ENCODE data around the gene F2R.
"Not testable (repeated sequence)": the region's sequence is repeated elsewhere in the genome, so short reads cannot be mapped to it uniquely, and the experiment has no call there.

The F2R gene

GRCh38 chr5:76755779-76756637 is 40.1 kb downstream of the F2R start:
- TF ChIP-seq CSDC2 (CRISPR knock-in tag; IDR thresholded peaks at IDR 0.05), result no peak
- TF ChIP-seq CREB5 (CRISPR knock-in tag; IDR thresholded peaks at IDR 0.05; ENCODE audit: low read depth), result no peak
- TF ChIP-seq ZFP3 (CRISPR knock-in tag; IDR thresholded peaks at IDR 0.05), result no peak
- TF ChIP-seq SNAI2 (CRISPR knock-in tag; IDR thresholded peaks at IDR 0.05), result no peak
- no peak for ATAC-seq

- TF ChIP-seq ZNF565 (CRISPR knock-in tag; conservative IDR thresholded peaks at IDR 0.05; ENCODE audit: low read depth), result no peak
- no peak for TF ChIP-seq SNAI2 (CRISPR knock-in tag; IDR thresholded peaks at IDR 0.05)
- no peak for TF ChIP-seq OSR1 (CRISPR knock-in tag; IDR thresholded peaks at IDR 0.05)
- no peak for TF ChIP-seq CSRNP3 (CRISPR knock-in tag; IDR thresholded peaks at IDR 0.05)
- TF ChIP-seq TSHZ2 (CRISPR knock-in tag; IDR thresholded peaks at IDR 0.05), result no peak
- no peak for TF ChIP-seq CREB5 (CRISPR knock-in tag; IDR thresholded peaks at IDR 0.05; ENCODE audit: low read depth)
- no peak for TF ChIP-seq BACH2 (CRISPR knock-in tag; IDR thresholded peaks at IDR 0.05; ENCODE audit: borderline replicate concordance)
- TF ChIP-seq TCF4 (CRISPR knock-in tag; IDR thresholded peaks at IDR 0.05; ENCODE audit: borderline replicate concordance), result no peak
- no peak for ATAC-seq
Measured at GRCh38 chr5:76757049-76757448, 41.1 kb downstream of the F2R start.

GRCh38 chr5:76761118-76761517 is 45.2 kb downstream of the F2R start:
- not testable (repeated sequence) for ATAC-seq

- no peak for ATAC-seq
- no peak for TF ChIP-seq ISL1 (CRISPR knock-in tag; IDR thresholded peaks at IDR 0.05)
- TF ChIP-seq PPARA (CRISPR knock-in tag; IDR thresholded peaks at IDR 0.05; ENCODE audit: borderline replicate concordance), result no peak
- TF ChIP-seq ESRRG (CRISPR knock-in tag; IDR thresholded peaks at IDR 0.05), result no peak
- no peak for TF ChIP-seq RARB (CRISPR knock-in tag; IDR thresholded peaks at IDR 0.05)
- no peak for TF ChIP-seq ZFP30 (CRISPR knock-in tag; IDR thresholded peaks at IDR 0.05)
- TF ChIP-seq OSR1 (CRISPR knock-in tag; IDR thresholded peaks at IDR 0.05), result no peak
- TF ChIP-seq ZFP3 (CRISPR knock-in tag; IDR thresholded peaks at IDR 0.05), result no peak
- no peak for TF ChIP-seq PATZ1 (CRISPR knock-in tag; IDR thresholded peaks at IDR 0.05; ENCODE audit: borderline replicate concordance)
- no peak for TF ChIP-seq TCF4 (CRISPR knock-in tag; IDR thresholded peaks at IDR 0.05; ENCODE audit: borderline replicate concordance)
- no peak for TF ChIP-seq GLIS3 (CRISPR knock-in tag; IDR thresholded peaks at IDR 0.05)
- TF ChIP-seq ZC3H10 (CRISPR knock-in tag; IDR thresholded peaks at IDR 0.05), result no peak
- no peak for TF ChIP-seq ZNF565 (CRISPR knock-in tag; conservative IDR thresholded peaks at IDR 0.05; ENCODE audit: low read depth)
- TF ChIP-seq SNAI2 (CRISPR knock-in tag; IDR thresholded peaks at IDR 0.05), result no peak
- no peak for TF ChIP-seq ZNF8 (CRISPR knock-in tag; IDR thresholded peaks at IDR 0.05)
- TF ChIP-seq CREB5 (CRISPR knock-in tag; IDR thresholded peaks at IDR 0.05; ENCODE audit: low read depth), result no peak
- no peak for TF ChIP-seq POU6F1 (CRISPR knock-in tag; IDR thresholded peaks at IDR 0.05; ENCODE audit: borderline replicate concordance, low read depth)
Measured at GRCh38 chr5:76762484-76762883, 46.6 kb downstream of the F2R start.

All from SK-N-SH treated with all-trans-retinoic acid at 6 μM for 48 hours (cell line).